Measurements from ENCODE around the gene VPS26B. TPM values are rescaled to one million over a fixed set of nuclear protein-coding genes. Genes with fewer than 3 reads are reported as not detected.
A peak's percentile ranks its signal among the peaks of the same experiment; 100 is the strongest.
"Not testable (repeated sequence)": the region's sequence is repeated elsewhere in the genome, so short reads cannot be mapped to it uniquely, and the experiment has no call there.

VPS26B gene
- total and polyA plus RNA-seq, 8 donors: 11.7 to 90.4 (median 23.2) TPM

GRCh38 chr11:134282121-134283045, 57.9 kb downstream of the VPS26B start:
- peak in 1 of 2 donors; percentile 55 for DNase-seq
- H3K9me3 ChIP-seq: peaks cover 0 to 7% (median 0%) of the 10 kb centered on the region in 4 donors
- TF ChIP-seq POLR2A (IDR thresholded peaks at IDR 0.05) (no peak), CTCF (IDR thresholded peaks at IDR 0.05) (no peak), EP300 (IDR thresholded peaks at IDR 0.05) (no peak), POLR2AphosphoS5 (IDR thresholded peaks at IDR 0.05) (no peak)
- peaks cover 0 to 2% (median under 1%) of the 10 kb centered on the region in 4 donors for H3K4me1 ChIP-seq
- WGBS, 5 donors: 79 to 85% (median 84%) methylated on average over 22 of the region's 22 CpGs
- H3K27ac ChIP-seq: no peak overlapping the region
- H3K36me3 ChIP-seq: no peaks in the 10 kb centered on the region
- peaks cover 3 to 39% (median 13%) of the 10 kb centered on the region in 3 donors for H3K27me3 ChIP-seq
- intact Hi-C loops (cut with DNase I; ENCODE audit: low total_unique reads): no loop called here
- no peak overlapping the region for H3K4me3 ChIP-seq

- no peak overlapping the region for H3K4me3 ChIP-seq
- H3K27me3 ChIP-seq: peaks cover 0 to 26% (median under 1%) of the 10 kb centered on the region in 3 donors
- WGBS, 5 donors: 87 to 92% (median 90%) methylated on average over 16 of the region's 16 CpGs
Measured at GRCh38 chr11:134283461-134284230, 59.2 kb downstream of the VPS26B start.

GRCh38 chr11:134284349-134284748, 59.9 kb downstream of the VPS26B start:
- H3K27ac ChIP-seq; DNase-seq; intact Hi-C loops (cut with DNase I; ENCODE audit: low total_unique reads); H3K4me3 ChIP-seq; H3K4me1 ChIP-seq; H3K9me3 ChIP-seq; H3K36me3 ChIP-seq: not testable (repeated sequence)
- peaks cover 0 to 22% (median 0%) of the 10 kb centered on the region in 3 donors for H3K27me3 ChIP-seq
- WGBS, 5 donors: 85 to 91% (median 88%) methylated on average over 5 of the region's 5 CpGs

More at GRCh38 chr11:134283461-134284230, 59.2 kb downstream of the VPS26B start:
- intact Hi-C loops (cut with DNase I; ENCODE audit: low total_unique reads): no loop called here
- TF ChIP-seq CTCF (IDR thresholded peaks at IDR 0.05) (no peak), EP300 (IDR thresholded peaks at IDR 0.05) (no peak), POLR2AphosphoS5 (IDR thresholded peaks at IDR 0.05) (no peak), POLR2A (IDR thresholded peaks at IDR 0.05) (no peak)
- H3K9me3 ChIP-seq: peaks cover 0 to 2% (median 0%) of the 10 kb centered on the region in 4 donors
- H3K4me1 ChIP-seq: no peaks in the 10 kb centered on the region
- no peak for DNase-seq
- no peaks in the 10 kb centered on the region for H3K36me3 ChIP-seq
- no peak overlapping the region for H3K27ac ChIP-seq

GRCh38 chr11:134287561-134287960, 63.1 kb downstream of the VPS26B start:
- no peak for TF ChIP-seq EP300 (IDR thresholded peaks at IDR 0.05)
- no peak for TF ChIP-seq POLR2A (IDR thresholded peaks at IDR 0.05)
- TF ChIP-seq CTCF (IDR thresholded peaks at IDR 0.05): no peak
- no peak for TF ChIP-seq POLR2AphosphoS5 (IDR thresholded peaks at IDR 0.05)
- Histone ChIP-seq H3K4me3 (no peak overlapping the region), H3K36me3 (no peaks in the 10 kb centered on the region), H3K9me3 (no peaks in the 10 kb centered on the region), H3K27me3 (peaks cover 0 to 3% (median 0%) of the 10 kb centered on the region in 3 donors), H3K4me1 (no peaks in the 10 kb centered on the region), H3K27ac (no peak overlapping the region)
- 88 to 94% (median 89%) methylated on average over 12 of the region's 12 CpGs for WGBS, 5 donors
- intact Hi-C loops (cut with DNase I; ENCODE audit: low total_unique reads): no loop called here
- DNase-seq: no peak

All from stomach (tissue), 9 donors.